Trophoblast cell (in vitro differentiated cells and primary cell): Measurements from ENCODE around the gene CD151.

Experiments used
- DNase-seq, 2 donors: peaks; one replicate each; pipeline ENCODE4 v3.0.0-alpha.2; 2016
- H2AFZ ChIP-seq: 2 replicates; pipeline ENCODE4 v1.6.1; 2013; ENCODE audit warnings: low read length, moderate library complexity, mild to moderate bottlenecking; ENCODE audit not compliant: insufficient read depth, poor library complexity
- H2AK5ac ChIP-seq: 2 replicates; pipeline ENCODE4 v1.6.1; 2013; ENCODE audit warnings: mild to moderate bottlenecking, low read length
- H2BK120ac ChIP-seq: 2 replicates; pipeline ENCODE4 v1.6.1; 2013; ENCODE audit warnings: low read length, mild to moderate bottlenecking, moderate library complexity; ENCODE audit not compliant: insufficient read depth, poor library complexity
- H2BK12ac ChIP-seq: 2 replicates; pipeline ENCODE4 v1.6.1; 2013; ENCODE audit warnings: mild to moderate bottlenecking, low read length, moderate library complexity
- H2BK5ac ChIP-seq: 2 replicates; pipeline ENCODE4 v1.6.1; 2013; ENCODE audit warnings: low read length, low read depth, moderate library complexity, mild to moderate bottlenecking; ENCODE audit not compliant: poor library complexity
- H3K14ac ChIP-seq: 2 replicates; pipeline ENCODE4 v1.6.1; 2013; ENCODE audit warnings: mild to moderate bottlenecking, low read length
- H3K18ac ChIP-seq: 2 replicates; pipeline ENCODE4 v1.6.1; 2013; ENCODE audit warnings: mild to moderate bottlenecking, low read length
- H3K23ac ChIP-seq: 2 replicates; pipeline ENCODE4 v1.6.1; 2013; ENCODE audit warnings: low read length
- H3K27ac ChIP-seq: 2 replicates; pipeline ENCODE4 v1.5.1; 2013; ENCODE audit warnings: low read depth, mild to moderate bottlenecking, inconsistent platforms, low read length, moderate library complexity
- H3K27me3 ChIP-seq: 2 replicates; pipeline ENCODE4 v1.6.1; 2013; ENCODE audit warnings: inconsistent platforms, mild to moderate bottlenecking, low read length, moderate library complexity; ENCODE audit not compliant: insufficient read depth
- H3K36me3 ChIP-seq, 2 experiments: 1 replicate in 1 of 2; 2 replicates in 1 of 2; pipeline ENCODE4 v1.6.1; 2013; ENCODE audit warnings: low read length in 2 of 2, mild to moderate bottlenecking in 2 of 2, moderate library complexity in 1 of 2; ENCODE audit not compliant: insufficient read depth in 2 of 2, control insufficient read depth in 1 of 2
- H3K4ac ChIP-seq: 2 replicates; pipeline ENCODE4 v1.6.1; 2013; ENCODE audit warnings: low read depth, mild to moderate bottlenecking, low read length, moderate library complexity
- H3K4me1 ChIP-seq, 2 experiments: 1 replicate in 1 of 2; 2 replicates in 1 of 2; pipeline ENCODE4 v1.6.1; 2013; ENCODE audit warnings: low read length in 2 of 2, mild to moderate bottlenecking in 2 of 2, moderate library complexity in 1 of 2; ENCODE audit not compliant: insufficient read depth in 2 of 2, control insufficient read depth in 1 of 2
- H3K4me2 ChIP-seq: 2 replicates; pipeline ENCODE4 v1.6.1; 2013; ENCODE audit warnings: inconsistent platforms, mild to moderate bottlenecking, low read length, moderate library complexity
- H3K4me3 ChIP-seq: 2 replicates; pipeline ENCODE4 v1.5.1; 2013; ENCODE audit warnings: mild to moderate bottlenecking, low read depth, low read length, inconsistent platforms
- H3K79me1 ChIP-seq: one replicate; pipeline ENCODE4 v1.6.1; 2013; ENCODE audit warnings: low read length
- H3K79me2 ChIP-seq: 2 replicates; pipeline ENCODE4 v1.6.1; 2013; ENCODE audit warnings: low read length, mild to moderate bottlenecking; ENCODE audit not compliant: control insufficient read depth, insufficient read depth, poor library complexity
- H3K9ac ChIP-seq: 2 replicates; pipeline ENCODE4 v1.6.1; 2013; ENCODE audit warnings: mild to moderate bottlenecking, low read length
- H3K9me3 ChIP-seq: 2 replicates; pipeline ENCODE4 v1.6.1; 2013; ENCODE audit warnings: low read depth, mild to moderate bottlenecking, control low read depth, inconsistent platforms, low read length; ENCODE audit not compliant: insufficient read depth
- H4K12ac ChIP-seq: 2 replicates; pipeline ENCODE4 v1.6.1; 2013; ENCODE audit warnings: low read depth, mild to moderate bottlenecking, low read length, moderate library complexity
- H4K8ac ChIP-seq: 2 replicates; pipeline ENCODE4 v1.6.1; 2013; ENCODE audit warnings: low read depth, mild to moderate bottlenecking, low read length, moderate library complexity
- H4K91ac ChIP-seq: one replicate; pipeline ENCODE4 v1.6.1; 2013; ENCODE audit warnings: low read depth, mild to moderate bottlenecking, low read length, moderate library complexity
- WGBS: extraction: QIAGEN DNeasy Blood & Tissue Kit; methylation state at CpG from one replicate; pipeline ENCODE4 v1.1.7; 2013; ENCODE audit warnings: missing lambda C conversion rate; ENCODE audit not compliant: insufficient read length, insufficient coverage; ENCODE audit errors: extremely low coverage; 5-methylcytosine and 5-hydroxymethylcytosine counted together

CD151 gene

DNA sequence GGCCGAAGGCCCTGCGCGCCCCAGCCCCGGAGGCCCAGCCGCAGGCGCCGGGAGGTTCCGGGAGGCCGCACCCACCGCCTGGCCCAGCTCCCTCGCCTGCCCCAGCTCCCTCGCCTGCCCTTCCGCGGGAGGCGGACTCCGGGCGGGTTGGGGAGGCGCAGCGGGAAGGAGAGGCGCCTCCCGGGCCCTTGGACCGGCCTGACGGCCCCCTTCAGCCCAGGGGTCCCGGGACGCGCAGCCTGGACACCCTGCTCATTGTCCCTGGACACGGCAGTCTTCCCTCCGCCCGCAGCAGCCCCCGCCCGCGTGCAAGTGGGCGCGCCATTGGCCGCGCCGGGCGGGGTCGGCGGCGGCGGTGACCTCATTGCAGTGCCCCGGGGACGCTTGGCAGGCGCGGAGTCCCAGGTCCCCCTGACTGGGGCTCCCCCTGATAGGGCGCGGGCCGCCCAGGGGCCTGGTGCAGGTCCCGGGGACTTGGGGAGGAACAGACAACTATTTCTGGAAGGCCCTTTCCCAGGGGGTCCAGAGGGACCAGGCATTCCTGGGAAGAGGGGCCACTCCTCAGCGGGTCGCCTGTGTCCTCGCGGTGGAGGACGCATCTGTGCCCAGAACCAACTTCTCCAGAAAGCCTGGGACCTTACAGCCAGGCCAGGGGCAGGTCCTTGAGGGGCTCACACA, 501 bp downstream of the CD151 start:
- Histone ChIP-seq H3K27me3 (peaks cover 27% of the 10 kb centered on the region), H3K79me1 (peaks cover 15% of the 10 kb centered on the region), H3K4me3 (peak overlapping the region; percentile 80), H4K91ac (peak overlapping the region; percentile 77), H3K14ac (peak overlapping the region; percentile 86), H2AK5ac (peak overlapping the region; percentile 81), H3K36me3 (peaks cover 26 to 28% of the 10 kb centered on the region in 2 experiments), H3K4ac (peak overlapping the region; percentile 70), H3K9ac (peak overlapping the region; percentile 86), H4K12ac (peak overlapping the region; percentile 76), H2AFZ (peak overlapping the region; percentile 56), H2BK120ac (peak overlapping the region; percentile 86), H3K27ac (peak overlapping the region; percentile 52), H3K79me2 (peaks cover 12% of the 10 kb centered on the region), H3K4me2 (peak overlapping the region; percentile 66), H4K8ac (peak overlapping the region; percentile 71), H3K9me3 (peaks cover 5% of the 10 kb centered on the region), H3K18ac (peak overlapping the region; percentile 72), H2BK5ac (peak overlapping the region; percentile 73), H2BK12ac (peak overlapping the region; percentile 23), H3K4me1 (peaks cover 43 to 44% of the 10 kb centered on the region in 2 experiments), H3K23ac (no peak overlapping the region)
- WGBS, result no CpG with 5 or more reads among the region's 55 CpGs
- DNase-seq, result peak in 1 of 2 donors; percentile 66

DNA sequence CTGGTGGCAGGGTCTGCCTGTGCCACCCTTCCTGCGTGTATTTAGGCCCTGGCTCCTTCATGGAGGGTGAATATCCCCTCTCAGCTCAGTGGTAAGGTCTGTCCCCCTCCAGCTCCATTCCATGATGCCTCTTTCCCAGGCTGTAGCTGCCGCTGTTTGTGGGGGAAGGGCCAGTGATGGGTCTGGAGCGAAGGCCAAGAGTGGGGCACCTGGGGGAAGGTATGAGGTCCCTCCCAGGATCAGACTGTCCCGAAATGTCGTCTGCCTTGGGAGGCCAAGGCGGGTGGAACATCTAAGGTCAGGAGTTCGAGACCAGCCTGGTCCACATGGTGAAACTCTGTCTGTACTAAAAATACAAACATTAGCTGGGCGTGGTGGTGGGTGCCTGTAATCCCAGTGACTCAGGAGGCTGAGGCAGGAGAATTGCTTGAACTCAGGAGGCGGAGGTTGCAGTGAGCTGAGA, 1.1 kb downstream of the CD151 start:
- WGBS, result no CpG with 5 or more reads among the region's 9 CpGs
- peak overlapping the region; percentile 73 for H2BK5ac ChIP-seq
- H3K9ac ChIP-seq, result no peak overlapping the region
- peak overlapping the region; percentile 23 for H2BK12ac ChIP-seq
- peak overlapping the region; percentile 76 for H4K12ac ChIP-seq
- H3K4me3 ChIP-seq, result peak overlapping the region; percentile 80
- peak overlapping the region; percentile 86 for H2BK120ac ChIP-seq
- H3K4me2 ChIP-seq, result peak overlapping the region; percentile 66
- H3K23ac ChIP-seq, result no peak overlapping the region
- H4K8ac ChIP-seq, result peak overlapping the region; percentile 71
- H3K27ac ChIP-seq, result no peak overlapping the region
- peaks cover 12% of the 10 kb centered on the region for H3K79me2 ChIP-seq
- peak overlapping the region; percentile 70 for H3K4ac ChIP-seq
- peak overlapping the region; percentile 72 for H3K18ac ChIP-seq
- no peak for DNase-seq
- peaks cover 15% of the 10 kb centered on the region for H3K79me1 ChIP-seq
- peak overlapping the region; percentile 77 for H4K91ac ChIP-seq
- H3K14ac ChIP-seq, result peak overlapping the region; percentile 86
- H2AK5ac ChIP-seq, result peak overlapping the region; percentile 81
- H3K36me3 ChIP-seq, result peaks cover 32 to 35% of the 10 kb centered on the region in 2 experiments
- H3K27me3 ChIP-seq, result peaks cover 25% of the 10 kb centered on the region
- peak overlapping the region; percentile 56 for H2AFZ ChIP-seq
- H3K9me3 ChIP-seq, result peaks cover 5% of the 10 kb centered on the region
- H3K4me1 ChIP-seq, result peaks cover 38 to 41% of the 10 kb centered on the region in 2 experiments

- no peak overlapping the region for H2BK12ac ChIP-seq
- peak overlapping the region; percentile 5 for H3K18ac ChIP-seq
- no peak overlapping the region for H4K12ac ChIP-seq
- peak; percentile 54 to 60 for DNase-seq
- no peak overlapping the region for H3K27ac ChIP-seq
- H3K9me3 ChIP-seq, result peaks cover 5% of the 10 kb centered on the region
- no peak overlapping the region for H4K91ac ChIP-seq
- no CpG with 5 or more reads among the region's 31 CpGs for WGBS
- peaks cover 40 to 42% of the 10 kb centered on the region in 2 experiments for H3K36me3 ChIP-seq
- H4K8ac ChIP-seq, result peak overlapping the region; percentile 14
- no peak overlapping the region for H2AFZ ChIP-seq
- peak overlapping the region; percentile 14 for H3K4me2 ChIP-seq
- H3K23ac ChIP-seq, result no peak overlapping the region
- H2BK120ac ChIP-seq, result no peak overlapping the region
- peaks cover 20% of the 10 kb centered on the region for H3K27me3 ChIP-seq
- H3K79me1 ChIP-seq, result peaks cover 15% of the 10 kb centered on the region
- peak overlapping the region; percentile 8 for H3K4ac ChIP-seq
- H3K4me3 ChIP-seq, result no peak overlapping the region
- no peak overlapping the region for H2AK5ac ChIP-seq
- H2BK5ac ChIP-seq, result no peak overlapping the region
- H3K9ac ChIP-seq, result no peak overlapping the region
- H3K79me2 ChIP-seq, result peaks cover 12% of the 10 kb centered on the region
- H3K4me1 ChIP-seq, result peaks cover 32 to 33% of the 10 kb centered on the region in 2 experiments
- no peak overlapping the region for H3K14ac ChIP-seq
Observed at GRCh38 chr11:834371-835316, 1.9 kb downstream of the CD151 start.

GRCh38 chr11:836274-836673, 3.5 kb downstream of the CD151 start:
- Histone ChIP-seq H3K27me3 (peaks cover 6% of the 10 kb centered on the region), H3K9me3 (peaks cover 5% of the 10 kb centered on the region)

More at GRCh38 chr11:836274-836673, 3.5 kb downstream of the CD151 start:
- no peak overlapping the region for H3K14ac ChIP-seq
- no peak overlapping the region for H2BK5ac ChIP-seq
- peaks cover 15% of the 10 kb centered on the region for H3K79me1 ChIP-seq
- H3K4ac ChIP-seq, result no peak overlapping the region
- H3K4me2 ChIP-seq, result no peak overlapping the region
- H4K12ac ChIP-seq, result no peak overlapping the region
- no peak overlapping the region for H4K91ac ChIP-seq
- no CpG with 5 or more reads among the region's 14 CpGs for WGBS
- peak overlapping the region; percentile 38 for H3K18ac ChIP-seq
- no peak overlapping the region for H2AK5ac ChIP-seq
- H3K79me2 ChIP-seq, result peaks cover 15% of the 10 kb centered on the region
- H2BK120ac ChIP-seq, result no peak overlapping the region
- H3K27ac ChIP-seq, result no peak overlapping the region
- H2BK12ac ChIP-seq, result no peak overlapping the region
- H3K4me3 ChIP-seq, result no peak overlapping the region
- H3K36me3 ChIP-seq, result peaks cover 55 to 58% of the 10 kb centered on the region in 2 experiments
- H3K4me1 ChIP-seq, result peaks cover 25 to 26% of the 10 kb centered on the region in 2 experiments
- H2AFZ ChIP-seq, result no peak overlapping the region
- H3K23ac ChIP-seq, result no peak overlapping the region
- DNase-seq, result no peak
- H4K8ac ChIP-seq, result no peak overlapping the region
- no peak overlapping the region for H3K9ac ChIP-seq
